ENCODE measurements around the gene ZNF764. TPM values are rescaled to one million over a fixed set of nuclear protein-coding genes. Genes with fewer than 3 reads are reported as not detected.

ZNF764 gene
- total RNA-seq, 2 experiments from 2014 or later: 14.1 to 15.0 TPM

DNA sequence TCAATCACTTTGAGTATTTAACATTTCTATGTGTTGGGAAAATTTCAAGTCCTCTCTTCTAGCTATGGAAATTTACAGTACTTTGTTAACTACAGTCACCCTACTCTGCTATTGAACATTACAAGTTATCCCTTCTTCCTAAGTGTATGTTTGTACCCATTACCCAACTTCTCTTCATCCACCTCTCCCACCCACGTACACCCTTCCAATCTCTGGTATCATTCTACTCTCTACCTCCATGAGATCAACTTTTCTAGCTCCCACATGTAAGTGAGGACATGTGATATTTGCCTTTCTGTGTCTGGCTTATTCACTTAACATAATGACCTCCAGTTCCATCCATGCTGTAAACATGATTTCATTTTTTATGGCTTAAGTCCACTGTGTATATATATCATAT is 16.5 kb upstream of the ZNF764 start:
- CTCF ChIA-PET: no interaction called here
- POLR2A ChIA-PET: interaction anchor here (0.7 kb wide), 1 partner anchor 50 kb away, joined by 5 read pairs; no protein-coding TSS in a partner anchor

DNA sequence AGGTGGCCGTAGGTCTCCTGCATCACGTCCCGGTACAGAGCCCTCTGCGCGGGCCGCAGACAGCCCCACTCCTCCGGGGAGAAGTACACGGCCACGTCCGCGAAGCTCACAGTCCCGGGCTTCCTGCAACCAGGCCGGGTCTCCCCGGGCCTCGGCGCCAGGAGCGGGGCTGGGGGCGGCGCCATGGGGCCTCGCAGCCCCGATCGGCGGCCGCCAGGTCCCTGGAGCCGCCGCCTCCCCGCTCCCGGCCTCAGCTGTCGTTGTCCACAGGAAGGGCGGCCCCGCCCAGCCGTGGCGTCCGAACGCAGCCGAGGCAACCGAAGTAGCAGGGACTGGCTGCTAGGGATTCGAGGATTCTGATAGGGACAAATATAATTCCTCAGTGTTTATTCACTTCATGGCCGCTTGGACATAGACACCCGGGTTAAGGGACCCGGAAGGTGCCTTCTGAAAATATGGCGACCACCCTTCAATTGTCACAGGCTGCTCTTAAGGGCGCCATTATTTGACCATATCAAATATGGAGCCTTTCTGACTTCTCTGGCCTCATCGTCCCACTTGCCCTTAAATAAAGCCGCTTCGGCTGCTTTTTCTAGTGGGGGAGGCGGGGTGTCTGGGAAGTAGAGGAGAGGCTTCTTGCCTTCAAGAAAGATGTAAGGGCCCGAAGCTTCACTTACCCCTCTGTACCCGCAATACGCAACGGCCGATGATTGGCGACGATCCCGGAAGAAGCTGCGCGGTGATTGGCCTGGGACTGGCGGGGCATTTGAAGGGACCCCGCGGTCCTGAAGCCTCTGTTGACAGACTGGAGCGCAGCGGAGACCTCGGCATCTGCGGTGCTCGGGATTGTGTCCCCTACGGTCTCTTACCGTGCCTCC is 13.5 kb upstream of the ZNF764 start, which contains the start of gene ZNF688:
ZNF688 (minus strand) TSS at position 270 of the 878 bp plus-strand sequence; CDS start at position 185, 85 bp downstream.
- POLR2A ChIA-PET: interaction anchor here (0.5 to 2.4 kb wide), 11 partner anchors 10 to 169 kb away, joined by 3 to 20 read pairs (median 5); partner anchors contain the start of genes DCTPP1, ZNF689, ZNF747 and ZNF764
- CTCF ChIA-PET: interaction anchor here (0.8 to 2.7 kb wide), 14 partner anchors 10 to 194 kb away, joined by 3 to 18 read pairs (median 4); partner anchors contain the start of genes ZNF747, ZNF764 and ZNF785

DNA sequence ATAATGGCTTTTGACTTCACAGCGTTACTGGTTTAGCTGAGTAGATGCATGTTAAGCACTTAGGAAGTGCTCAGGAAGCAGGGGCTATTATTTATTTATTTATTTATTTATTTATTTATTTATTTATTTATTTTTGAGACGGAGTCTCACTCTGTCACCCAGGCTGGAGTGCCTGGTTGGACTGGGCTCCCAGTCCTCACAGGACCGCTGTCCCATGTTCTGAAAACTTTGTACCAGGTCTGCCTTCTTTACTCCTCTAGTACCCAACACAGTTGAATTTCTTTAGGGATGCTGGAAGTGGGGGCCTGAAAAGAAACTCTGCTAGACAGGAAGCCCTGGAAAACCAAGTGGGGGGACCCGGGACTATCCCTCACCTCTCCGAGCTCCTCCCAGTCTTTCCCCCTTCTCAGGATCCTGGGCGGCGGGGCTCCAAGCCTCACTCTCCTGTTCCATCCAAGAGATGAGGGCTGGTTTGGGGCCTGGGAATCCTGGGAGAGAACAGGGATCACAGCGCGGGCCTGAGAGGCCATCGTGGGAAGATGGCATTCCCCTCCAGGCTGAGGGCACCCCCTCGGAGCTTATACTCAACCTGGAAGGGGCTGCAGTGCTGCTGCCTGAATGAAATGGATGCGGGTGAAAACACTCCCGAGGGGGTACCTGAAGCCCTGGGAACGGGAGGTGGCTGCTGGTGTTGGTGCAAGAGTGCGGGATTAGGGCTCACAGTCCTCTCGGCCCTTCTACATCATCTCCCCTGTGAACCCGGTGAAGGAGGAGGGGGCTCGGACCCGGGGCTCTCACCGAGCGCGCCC is 12.7 kb upstream of the ZNF764 start:
- ChIA-PET POLR2A (interaction anchor here (0.5 to 2.4 kb wide), 5 partner anchors 13 to 141 kb away, joined by 3 to 20 read pairs (median 6); partner anchors contain the start of genes DCTPP1, ZNF689, ZNF747 and ZNF764), CTCF (interaction anchor here (0.8 to 2.7 kb wide), 10 partner anchors 10 to 193 kb away, joined by 3 to 18 read pairs (median 4); partner anchors contain the start of genes ZNF747, ZNF764 and ZNF785)

DNA sequence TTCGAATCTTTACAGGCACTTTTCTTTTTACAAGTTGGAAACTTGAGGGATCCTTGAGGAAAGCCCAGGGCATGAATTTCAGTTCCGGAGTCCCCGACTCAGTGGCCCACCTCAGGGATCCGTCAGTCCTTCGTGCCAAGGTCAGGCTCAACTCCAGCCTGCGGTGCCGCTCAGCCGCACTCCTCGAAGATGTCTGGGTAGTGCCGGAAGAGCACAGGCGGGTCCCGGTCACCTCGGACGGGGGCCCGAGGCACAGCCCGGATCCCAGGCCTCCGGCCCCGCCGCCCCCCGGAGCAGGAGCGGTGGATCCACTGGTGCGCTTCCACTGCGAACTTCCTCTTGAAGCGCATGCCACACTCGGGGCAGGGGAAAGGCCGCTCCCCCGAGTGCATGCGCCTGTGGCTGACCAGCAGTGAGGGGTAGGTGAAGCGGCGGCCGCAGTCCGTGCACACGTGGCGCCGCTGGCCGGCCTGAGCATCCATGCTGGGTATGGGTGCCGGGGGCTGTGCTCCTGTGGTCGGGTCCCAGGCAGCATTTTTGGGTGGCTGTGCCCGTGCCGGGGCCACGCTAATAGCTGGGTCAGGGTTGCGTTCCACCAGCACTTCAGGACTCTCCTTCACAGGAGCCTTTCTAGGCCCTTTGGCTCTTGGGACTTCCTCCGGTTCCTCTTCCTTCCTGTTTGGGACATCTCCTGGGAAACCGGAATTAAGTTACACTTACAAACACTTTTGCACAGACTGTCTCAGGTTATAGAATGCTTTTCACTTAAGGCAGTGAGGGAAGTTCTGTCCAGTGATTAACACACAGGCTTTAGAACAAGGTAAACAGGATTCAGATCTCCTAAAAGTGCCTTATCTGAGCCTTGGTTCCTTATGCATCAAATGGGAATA is 11.8 kb upstream of the ZNF764 start:
- CTCF ChIA-PET: interaction anchor here (0.8 to 2.7 kb wide), 3 partner anchors 12 to 34 kb away, joined by 3 to 18 read pairs (median 7); partner anchors contain the start of genes ZNF747 and ZNF764

DNA sequence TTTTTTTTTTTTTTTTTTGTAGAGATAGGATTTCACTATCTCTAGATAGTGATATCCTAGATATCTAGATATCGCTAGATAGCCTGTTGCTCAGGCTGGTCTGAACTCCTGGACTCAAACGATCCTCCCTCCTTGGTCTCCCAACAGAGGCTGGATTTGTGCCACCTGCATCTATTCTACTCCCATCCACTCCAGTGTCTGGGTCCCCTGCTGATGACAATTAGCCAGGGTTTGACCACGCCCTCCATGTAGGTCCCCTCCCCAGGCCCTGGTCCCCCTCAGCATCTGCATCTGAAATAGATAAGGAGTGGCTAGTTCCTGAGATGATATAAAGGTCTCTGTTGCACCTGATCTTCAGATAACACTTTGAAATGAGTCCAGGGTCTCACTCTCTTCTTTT is 11.1 kb upstream of the ZNF764 start:
- ChIA-PET POLR2A (interaction anchor here (1.7 kb wide), 1 partner anchor 12 kb away, joined by 16 read pairs; the partner anchor contains the start of gene ZNF764), CTCF (interaction anchor here (0.7 to 1.2 kb wide), 3 partner anchors 42 to 196 kb away, joined by 3 read pairs; no protein-coding TSS in a partner anchor)

More for the DNA sequence above, 11.8 kb upstream of the ZNF764 start:
- POLR2A ChIA-PET: interaction anchor here (1.6 to 2.4 kb wide), 2 partner anchors 12 to 35 kb away, joined by 9 to 20 read pairs; partner anchors contain the start of genes ZNF747 and ZNF764

DNA sequence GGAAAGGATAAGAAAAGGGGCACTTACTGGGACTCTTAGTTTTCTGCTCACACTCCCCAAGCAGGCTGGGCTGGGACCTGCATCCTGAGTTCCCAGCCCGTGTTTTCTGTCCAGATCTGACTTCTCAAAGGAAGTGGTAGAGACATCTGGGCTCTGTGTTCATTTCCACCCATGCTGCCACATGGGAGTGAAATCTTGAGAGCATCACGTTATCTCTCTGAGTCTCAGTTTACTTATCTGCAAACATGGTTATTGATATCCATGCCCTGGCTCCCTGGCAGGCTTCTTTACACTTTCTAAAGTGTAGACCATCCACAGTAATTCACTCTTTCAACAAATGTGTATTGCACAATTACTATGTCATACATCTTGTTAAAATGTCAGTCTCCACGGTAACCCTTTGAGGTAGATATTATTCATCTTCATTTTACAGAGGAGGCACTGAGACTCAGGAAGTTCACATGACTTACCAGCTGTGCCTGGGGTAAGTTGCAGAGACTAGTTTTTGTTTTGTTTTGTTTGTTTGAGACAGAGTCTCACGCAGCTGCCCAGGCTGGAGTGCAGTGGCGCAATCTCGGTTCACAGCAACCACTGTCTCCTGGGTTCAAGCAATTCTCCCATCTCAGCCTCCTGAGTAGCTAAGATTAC is 9.9 kb upstream of the ZNF764 start:
- CTCF ChIA-PET: interaction anchor here (0.6 to 1.7 kb wide), 7 partner anchors 10 to 1717 kb away, joined by 3 to 6 read pairs (median 3); partner anchors contain the start of genes DCTPP1 and ZNF764
- POLR2A ChIA-PET: interaction anchor here (0.6 to 1.7 kb wide), 3 partner anchors 11 to 107 kb away, joined by 3 to 16 read pairs (median 7); partner anchors contain the start of gene ZNF764

DNA sequence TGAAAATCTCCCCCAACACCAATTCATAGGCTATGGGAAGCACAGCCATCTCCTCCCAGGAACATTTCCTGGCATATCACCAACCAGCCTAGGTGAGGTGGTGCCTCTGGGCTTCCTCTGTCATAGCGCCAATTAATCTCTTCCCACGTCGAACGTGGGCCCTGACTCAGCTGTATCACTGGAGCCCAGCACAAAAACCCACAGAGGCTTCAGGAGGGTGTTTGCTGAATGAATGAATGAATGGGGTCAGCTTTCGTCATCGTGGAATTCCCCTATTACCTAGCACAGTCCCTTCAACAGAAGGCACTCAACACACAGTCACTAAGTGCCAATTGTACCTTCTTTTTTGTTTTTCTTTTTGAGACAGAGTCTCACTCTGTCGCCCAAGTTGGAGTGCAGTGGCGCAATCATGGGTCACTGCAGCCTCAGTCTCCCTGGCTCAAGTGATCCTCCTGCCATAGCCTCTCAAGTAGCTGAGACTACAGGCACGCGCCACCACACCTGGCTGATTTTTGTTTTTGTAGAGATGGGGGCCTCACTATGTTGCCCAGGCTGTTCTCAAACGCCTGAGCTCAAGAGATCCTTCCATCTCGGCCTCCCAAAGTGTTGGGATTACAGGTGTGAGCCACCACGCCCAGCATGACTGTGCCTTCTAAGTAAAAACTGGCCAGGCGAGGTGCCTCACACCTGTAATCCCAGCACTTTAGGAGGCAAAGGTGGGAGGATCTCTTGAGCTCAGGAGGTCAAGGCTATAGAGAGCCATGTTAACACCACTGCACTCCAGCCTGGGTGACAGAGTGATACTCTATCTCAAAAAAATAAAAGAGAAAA is 9.2 kb upstream of the ZNF764 start:
- POLR2A ChIA-PET: interaction anchor here (0.6 to 1.9 kb wide), 6 partner anchors 9 to 107 kb away, joined by 3 to 16 read pairs (median 4); partner anchors contain the start of genes ZNF747 and ZNF764
- CTCF ChIA-PET: interaction anchor here (0.5 to 1.9 kb wide), 9 partner anchors 9 to 231 kb away, joined by 3 to 6 read pairs (median 4); partner anchors contain the start of genes DCTPP1, ZNF747 and ZNF764

DNA sequence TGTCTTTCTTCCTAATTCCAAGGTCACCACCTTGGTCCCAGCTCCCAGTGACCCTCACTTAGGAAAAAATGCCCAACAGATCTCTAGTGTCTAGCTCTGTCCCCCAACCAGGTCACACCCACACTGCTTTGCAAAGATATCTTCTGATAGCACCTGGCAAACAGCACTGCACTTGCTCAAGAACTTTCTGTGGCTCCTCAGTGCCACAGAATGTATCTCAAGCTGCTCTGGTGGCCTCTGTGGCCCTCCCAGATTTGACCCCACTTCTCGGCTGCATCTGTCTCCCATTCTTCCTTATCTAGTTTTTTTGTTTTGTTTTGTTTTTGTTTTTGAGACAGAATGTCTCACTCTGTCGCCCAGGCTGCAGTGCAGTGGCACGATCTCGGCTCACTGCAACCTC is 8.4 kb upstream of the ZNF764 start:
- ChIA-PET POLR2A (interaction anchor here (0.6 to 1.9 kb wide), 4 partner anchors 8 to 32 kb away, joined by 3 to 5 read pairs (median 4); partner anchors contain the start of genes ZNF747 and ZNF764), CTCF (interaction anchor here (0.5 to 1.9 kb wide), 6 partner anchors 8 to 91 kb away, joined by 3 to 5 read pairs (median 4); partner anchors contain the start of gene ZNF747)

DNA sequence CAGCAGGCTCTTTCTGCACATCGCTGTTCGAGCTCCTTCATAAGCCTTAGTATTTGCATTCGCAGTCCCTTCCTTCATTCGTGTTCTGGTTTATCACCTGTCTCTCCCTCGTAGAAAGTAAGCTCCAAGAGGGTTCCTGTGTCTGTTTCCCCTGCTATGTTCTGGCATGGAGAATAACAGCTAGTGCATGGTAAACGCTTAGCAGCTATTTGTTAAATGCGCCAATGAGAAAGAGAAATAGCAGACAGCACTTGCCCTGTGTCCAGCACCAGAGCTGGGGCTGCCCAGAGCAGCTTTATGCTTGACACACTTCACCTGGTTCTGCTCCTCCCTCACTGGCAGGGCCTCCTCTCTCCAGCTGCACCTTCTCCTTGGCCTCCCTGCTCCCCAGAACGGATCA is 7.8 kb upstream of the ZNF764 start:
- ChIA-PET CTCF (interaction anchor here (1.0 to 1.9 kb wide), 4 partner anchors 7 to 136 kb away, joined by 3 to 5 read pairs (median 4); partner anchors contain the start of genes DCTPP1 and ZNF747), POLR2A (interaction anchor here (0.5 to 1.9 kb wide), 3 partner anchors 14 to 31 kb away, joined by 3 to 5 read pairs (median 5); partner anchors contain the start of gene ZNF747)

DNA sequence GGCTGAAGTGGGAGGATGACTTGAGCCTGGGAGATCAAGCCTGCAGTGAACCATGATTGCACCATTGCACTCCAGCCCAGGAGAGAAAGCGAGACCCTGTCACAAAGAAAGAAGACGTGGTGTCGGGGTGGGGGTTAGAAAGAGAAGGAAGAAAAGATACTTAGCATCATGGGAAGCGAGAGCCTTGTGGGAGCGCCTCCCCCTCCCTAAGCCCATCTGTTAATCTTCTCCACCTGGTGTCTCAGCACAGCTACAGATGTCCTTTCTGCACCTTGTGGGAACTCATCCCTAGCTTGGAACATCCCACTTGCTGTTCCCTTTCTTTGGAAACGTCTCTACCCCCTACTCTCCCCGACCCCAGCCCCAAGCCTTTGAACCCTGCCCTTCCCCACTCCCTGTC is 7.4 kb upstream of the ZNF764 start:
- ChIA-PET POLR2A (interaction anchor here (0.5 to 1.9 kb wide), 3 partner anchors 14 to 31 kb away, joined by 3 to 5 read pairs (median 5); partner anchors contain the start of gene ZNF747), CTCF (interaction anchor here (1.2 to 1.7 kb wide), 2 partner anchors 9 to 135 kb away, joined by 3 to 5 read pairs; partner anchors contain the start of gene DCTPP1)

DNA sequence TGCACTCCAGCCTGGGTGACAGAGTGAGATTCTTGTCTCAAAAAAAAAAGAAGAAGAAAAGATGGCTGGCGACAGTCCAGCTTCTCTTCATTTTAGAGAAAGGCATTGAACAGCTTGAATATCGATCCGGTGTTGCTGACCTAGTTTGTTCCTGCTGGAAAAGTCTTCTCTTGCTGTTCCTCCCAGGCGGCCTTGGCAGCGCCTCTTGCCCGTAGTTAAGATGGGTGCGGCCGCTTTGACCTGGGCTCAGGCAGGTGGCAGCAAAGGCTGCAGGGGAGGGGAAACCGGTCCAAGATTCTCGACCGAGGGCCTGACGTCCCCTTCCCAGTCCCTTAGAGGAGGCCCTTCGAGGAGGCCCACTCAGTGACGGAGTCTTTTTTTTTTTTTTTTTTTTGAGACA is 3.8 kb upstream of the ZNF764 start:
- ChIA-PET CTCF (interaction anchor here (0.7 to 2.1 kb wide), 2 partner anchors 27 to 378 kb away, joined by 3 to 7 read pairs; partner anchors contain the start of gene ZNF747), POLR2A (interaction anchor here (0.6 to 1.6 kb wide), 3 partner anchors 10 to 27 kb away, joined by 3 to 7 read pairs (median 4); partner anchors contain the start of gene ZNF688)

DNA sequence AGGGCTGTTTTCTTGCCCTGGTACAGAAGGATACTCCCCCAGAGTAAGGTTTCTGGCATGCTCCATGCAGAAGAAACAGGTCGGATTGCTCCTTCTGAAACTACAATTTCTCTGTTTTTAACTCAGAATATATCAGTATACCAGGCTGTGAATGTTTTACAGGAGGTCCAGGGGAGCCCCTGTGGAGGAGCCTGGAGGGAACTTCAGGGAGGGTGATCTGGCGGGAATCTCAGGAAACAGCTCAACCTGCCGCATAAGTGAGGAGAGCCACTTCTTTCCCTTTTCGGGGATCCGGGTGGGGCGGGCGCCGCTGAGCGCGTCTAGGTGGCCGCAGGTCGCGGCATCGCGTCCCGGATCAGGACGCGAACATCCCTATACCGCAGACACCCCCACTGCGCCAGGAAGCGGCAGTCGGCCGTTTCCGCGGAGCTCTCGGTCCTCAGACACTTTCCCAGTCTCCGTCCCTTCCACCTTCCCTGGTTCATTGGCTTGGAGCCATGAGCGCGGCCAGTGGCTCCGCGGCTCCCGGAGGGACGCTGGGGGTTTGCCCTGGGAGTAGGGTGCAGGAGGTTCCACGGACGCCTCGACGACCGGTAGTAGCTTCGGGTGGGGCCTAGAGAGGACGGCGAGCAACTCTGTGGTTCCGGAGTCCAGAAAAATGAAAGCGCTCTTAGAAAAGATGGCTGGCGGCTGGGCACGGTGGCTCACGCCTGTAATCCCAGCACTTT is 3.1 kb upstream of the ZNF764 start:
- POLR2A ChIA-PET: interaction anchor here (0.6 to 1.6 kb wide), 3 partner anchors 9 to 26 kb away, joined by 3 to 7 read pairs (median 4); partner anchors contain the start of gene ZNF688
- CTCF ChIA-PET: interaction anchor here (1.5 to 2.1 kb wide), 2 partner anchors 10 to 26 kb away, joined by 3 to 7 read pairs; partner anchors contain the start of genes ZNF688 and ZNF747

DNA sequence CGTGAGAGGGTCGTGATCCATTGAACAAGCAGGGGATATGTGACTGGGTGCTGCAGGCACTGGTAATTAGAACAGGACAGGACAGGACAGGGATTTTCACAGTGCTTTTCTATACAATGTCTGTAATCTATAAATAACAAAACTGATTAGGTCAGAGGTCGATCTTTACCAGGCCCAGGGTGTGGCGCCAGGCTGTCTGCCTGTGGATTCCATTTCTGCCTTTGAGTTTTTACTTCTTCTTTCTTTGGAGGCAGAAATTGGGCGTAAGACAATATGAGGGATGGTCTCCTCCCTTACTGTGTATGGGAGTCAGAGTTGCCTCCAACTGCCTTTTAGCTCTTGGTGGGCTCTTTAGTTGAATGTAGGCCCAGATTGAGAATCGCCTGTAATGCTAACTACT is 1.5 kb upstream of the ZNF764 start:
- ChIA-PET CTCF (interaction anchor here (1.5 to 3.2 kb wide), 3 partner anchors 12 to 25 kb away, joined by 3 to 31 read pairs (median 7); partner anchors contain the start of genes ZNF688 and ZNF747), POLR2A (no interaction called here)

DNA sequence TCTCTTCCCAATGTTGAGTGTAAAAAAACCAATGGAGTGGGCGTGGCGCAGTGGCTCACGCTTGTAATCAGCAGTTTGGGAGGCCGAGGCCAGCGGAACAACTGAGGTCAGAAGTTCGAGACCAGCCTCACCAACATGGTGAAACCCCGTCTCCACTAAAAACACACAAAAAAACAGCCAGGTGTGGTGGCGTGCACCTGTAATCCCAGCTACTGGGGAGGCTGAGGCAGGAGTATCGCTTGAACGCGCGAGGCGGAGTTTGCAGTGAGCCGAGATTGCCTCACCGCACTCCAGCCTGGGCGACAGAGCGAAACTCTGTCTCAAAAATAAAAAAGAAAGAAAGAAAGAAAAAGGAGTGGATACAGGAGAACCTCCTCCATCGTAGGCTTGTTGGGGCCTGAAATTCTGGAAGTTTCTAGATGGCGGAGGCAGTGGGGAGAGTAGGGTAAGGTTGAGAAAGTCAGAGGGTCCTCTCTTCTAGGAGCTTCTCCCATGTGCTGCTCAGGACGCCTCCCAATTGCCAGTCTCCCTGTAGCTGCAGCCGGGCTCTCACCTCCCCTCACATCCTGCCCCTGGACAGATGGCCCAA is 709 bp upstream of the ZNF764 start:
- ChIA-PET POLR2A (interaction anchor here (0.5 to 2.6 kb wide), 9 partner anchors 8 to 607 kb away, joined by 3 to 35 read pairs (median 8); partner anchors contain the start of genes FBRS, ZNF688, ZNF689 and ZNF747), CTCF (interaction anchor here (0.5 to 3.2 kb wide), 11 partner anchors 8 to 149 kb away, joined by 3 to 31 read pairs (median 5); partner anchors contain the start of genes DCTPP1, ZNF688, ZNF689 and ZNF747)

Measured in activated CD8-positive, alpha-beta memory T cell treated with anti-CD3 and anti-CD28 coated beads for 36 hours (primary cell).